NCI-H774 (cell line): ENCODE results near the gene CEACAM8.
"Not testable (repeated sequence)": the region's sequence is repeated elsewhere in the genome, so short reads cannot be mapped to it uniquely, and the experiment has no call there.

Source experiments
- DNase-seq: peaks from one replicate; lab custom pipeline; 2025; lab: John Stamatoyannopoulos, UW

The CEACAM8 gene

GRCh38 chr19:42594617-42595489 lies at the start of gene CEACAM8:
Gene CEACAM8, minus strand, starts transcription at chr19:42594924. Its CDS starts 96 bp downstream, at chr19:42594828.
- no peak for DNase-seq

- DNase-seq: not testable (repeated sequence)
Observed at GRCh38 chr19:42639324-42640092, 44.8 kb upstream of the CEACAM8 start.

GRCh38 chr19:42635233-42635539 lies 40.5 kb upstream of the CEACAM8 start:
- no peak for DNase-seq

- DNase-seq: no peak
Observed at GRCh38 chr19:42634409-42635232, 39.9 kb upstream of the CEACAM8 start.

GRCh38 chr19:42629191-42629590 lies 34.5 kb upstream of the CEACAM8 start:
- no peak for DNase-seq

GRCh38 chr19:42628411-42629140 lies 33.9 kb upstream of the CEACAM8 start:
- no peak for DNase-seq

- no peak for DNase-seq
Observed at GRCh38 chr19:42627916-42628315, 33.2 kb upstream of the CEACAM8 start.

GRCh38 chr19:42626181-42626580 lies 31.5 kb upstream of the CEACAM8 start:
- no peak for DNase-seq

GRCh38 chr19:42619271-42619670 lies 24.5 kb upstream of the CEACAM8 start:
- no peak for DNase-seq

GRCh38 chr19:42613666-42614065 lies 18.9 kb upstream of the CEACAM8 start:
- DNase-seq: no peak

GRCh38 chr19:42610401-42610915 lies 15.7 kb upstream of the CEACAM8 start:
- not testable (repeated sequence) for DNase-seq

- peak; percentile 2 for DNase-seq
Observed at GRCh38 chr19:42606660-42607351, 12.1 kb upstream of the CEACAM8 start.

- no peak for DNase-seq
Observed at GRCh38 chr19:42601811-42602443, 7.2 kb upstream of the CEACAM8 start.

- no peak for DNase-seq
Observed at GRCh38 chr19:42596391-42597072, 1.8 kb upstream of the CEACAM8 start.

- no peak for DNase-seq
Observed at GRCh38 chr19:42595550-42596172, 937 bp upstream of the CEACAM8 start.

- DNase-seq: no peak
Observed at GRCh38 chr19:42589792-42590191, 4.9 kb downstream of the CEACAM8 start.

- DNase-seq: no peak
Observed at GRCh38 chr19:42584466-42584865, 10.3 kb downstream of the CEACAM8 start.

GRCh38 chr19:42577016-42577415 lies 17.7 kb downstream of the CEACAM8 start:
- no peak for DNase-seq

GRCh38 chr19:42576241-42576640 lies 18.5 kb downstream of the CEACAM8 start:
- DNase-seq: no peak
